Tibial artery (tissue), 4 donors: Measurements from ENCODE around the gene ARSD.
"Not testable (repeated sequence)": the region's sequence is repeated elsewhere in the genome, so short reads cannot be mapped to it uniquely, and the experiment has no call there.

Experiments used
- DNase-seq, 2 donors: peaks; one replicate each; pipeline ENCODE4 v3.0.0-alpha.2; 2019
- H3K27ac ChIP-seq, 2 donors: fragments of 200-600 bp; sonication (generic) in 1 of 2; 1 replicate in 1 of 2; 2 replicates in 1 of 2; pipeline ENCODE4 v1.5.1; 2018 to 2019; ENCODE audit warnings: mild to moderate bottlenecking in 1 of 2
- H3K27me3 ChIP-seq, 2 donors: fragments of 200-600 bp; sonication (generic) in 1 of 2; one replicate each; pipeline versions ENCODE4 v1.5.1 to v1.6.0; 2016 to 2019
- H3K36me3 ChIP-seq, 3 donors: fragments of 200-600 bp; sonication (generic) in 2 of 3; one replicate each; pipeline ENCODE4 v1.5.1; 2016 to 2019; ENCODE audit warnings: mild to moderate bottlenecking in 2 of 3
- H3K4me1 ChIP-seq, 4 donors: fragments of 200-600 bp; sonication (generic) in 2 of 4; 1 replicate in 3 of 4; 2 replicates in 1 of 4; pipeline ENCODE4 v1.5.1; 2016 to 2019
- H3K4me3 ChIP-seq, 2 donors: fragments of 200-600 bp; sonication (generic) in 1 of 2; 1 replicate in 1 of 2; 2 replicates in 1 of 2; pipeline ENCODE4 v1.5.1; 2018 to 2019; ENCODE audit warnings: mild to moderate bottlenecking in 2 of 2
- H3K9me3 ChIP-seq, 3 donors: fragments of 200-600 bp; sonication (generic) in 1 of 3; one replicate each; pipeline ENCODE4 v1.5.1; 2016 to 2019
- CTCF ChIP-seq, 2 experiments: fragments of 200-600 bp in 1 of 2; fragments of 450-650 bp in 1 of 2; IDR thresholded peaks; one replicate each; pipeline ENCODE4 v1.5.1; 2017 to 2019; ENCODE audit warnings: antibody characterized with exemption in 2 of 2, mild to moderate bottlenecking in 1 of 2, moderate library complexity in 1 of 2
- intact Hi-C: fragments of 100-400 bp; cut with DNase I; formaldehyde crosslinking; loops from one replicate; pipeline ENCODE4 v1.15.0; 2023; ENCODE audit warnings: low total_unique reads

ARSD gene

GRCh38 chrX:2926664-2927275, 2.4 kb downstream of the ARSD start:
- no peak overlapping the region for H3K4me3 ChIP-seq
- DNase-seq: no peak
- peaks cover 0 to 12% (median 4%) of the 10 kb centered on the region in 3 donors for H3K9me3 ChIP-seq
- TF ChIP-seq CTCF (IDR thresholded peaks at IDR 0.05): no peak
- peaks cover 0 to 5% (median 0%) of the 10 kb centered on the region in 4 donors for H3K4me1 ChIP-seq
- intact Hi-C loops: no loop called here
- H3K27ac ChIP-seq: no peak overlapping the region
- peaks cover 0 to 29% (median 0%) of the 10 kb centered on the region in 3 donors for H3K36me3 ChIP-seq
- no peaks in the 10 kb centered on the region for H3K27me3 ChIP-seq

GRCh38 chrX:2926255-2926654, 2.9 kb downstream of the ARSD start:
- H3K9me3 ChIP-seq: peaks cover 0 to 10% (median 2%) of the 10 kb centered on the region in 3 donors
- H3K4me3 ChIP-seq, H3K27ac ChIP-seq, DNase-seq, H3K27me3 ChIP-seq, intact Hi-C loops, H3K4me1 ChIP-seq: not testable (repeated sequence)
- peaks cover 0 to 34% (median 0%) of the 10 kb centered on the region in 3 donors for H3K36me3 ChIP-seq

- Histone ChIP-seq H3K9me3 (no peaks in the 10 kb centered on the region), H3K4me3 (no peak overlapping the region), H3K4me1 (peaks cover 0 to 5% (median 0%) of the 10 kb centered on the region in 4 donors), H3K36me3 (peaks cover 0 to 55% (median 14%) of the 10 kb centered on the region in 3 donors), H3K27me3 (no peaks in the 10 kb centered on the region), H3K27ac (no peak overlapping the region)
- TF ChIP-seq CTCF (IDR thresholded peaks at IDR 0.05): no peak
- no peak for DNase-seq
- intact Hi-C loops: no loop called here
Observed at GRCh38 chrX:2924151-2924550, 5.0 kb downstream of the ARSD start.

GRCh38 chrX:2921750-2922149, 7.4 kb downstream of the ARSD start:
- intact Hi-C loops: no loop called here
- no peaks in the 10 kb centered on the region for H3K4me1 ChIP-seq

GRCh38 chrX:2921193-2921592, 7.9 kb downstream of the ARSD start:
- no peak for DNase-seq
- no peak for TF ChIP-seq CTCF (IDR thresholded peaks at IDR 0.05)
- no peak overlapping the region for H3K4me3 ChIP-seq
- H3K4me1 ChIP-seq: no peaks in the 10 kb centered on the region
- H3K9me3 ChIP-seq: no peaks in the 10 kb centered on the region
- H3K27me3 ChIP-seq: no peaks in the 10 kb centered on the region
- intact Hi-C loops: no loop called here
- H3K27ac ChIP-seq: no peak overlapping the region
- peaks cover 0 to 78% (median 37%) of the 10 kb centered on the region in 3 donors for H3K36me3 ChIP-seq

More at GRCh38 chrX:2921750-2922149, 7.4 kb downstream of the ARSD start:
- no peaks in the 10 kb centered on the region for H3K27me3 ChIP-seq
- H3K36me3 ChIP-seq: peaks cover 0 to 74% (median 31%) of the 10 kb centered on the region in 3 donors
- no peaks in the 10 kb centered on the region for H3K9me3 ChIP-seq
- TF ChIP-seq CTCF (IDR thresholded peaks at IDR 0.05): no peak
- H3K4me3 ChIP-seq: no peak overlapping the region
- DNase-seq: no peak
- no peak overlapping the region for H3K27ac ChIP-seq

GRCh38 chrX:2917767-2918166, 11.4 kb downstream of the ARSD start:
- no peak overlapping the region for H3K4me3 ChIP-seq
- no peak overlapping the region for H3K27ac ChIP-seq
- TF ChIP-seq CTCF (IDR thresholded peaks at IDR 0.05): no peak
- H3K36me3 ChIP-seq: peaks cover 0 to 90% (median 49%) of the 10 kb centered on the region in 3 donors
- no peaks in the 10 kb centered on the region for H3K4me1 ChIP-seq
- no peaks in the 10 kb centered on the region for H3K9me3 ChIP-seq
- no peak for DNase-seq
- intact Hi-C loops: no loop called here
- no peaks in the 10 kb centered on the region for H3K27me3 ChIP-seq
